Hepatocyte (in vitro differentiated cells): ENCODE results near the gene SLC39A13. TPM values are rescaled to one million over a fixed set of nuclear protein-coding genes. Genes with fewer than 3 reads are reported as not detected.

Experiments
- DNase-seq: peaks from one replicate; pipeline ENCODE4 v3.0.0-alpha.2; 2016; ENCODE audit warnings: low spot score
- H2AFZ ChIP-seq: fragments of 200-600 bp; sonication (generic); 2 replicates; pipeline ENCODE4 v1.6.0; 2016; ENCODE audit warnings: antibody characterized with exemption, mild to moderate bottlenecking
- H3K27ac ChIP-seq: fragments of 200-600 bp; sonication (generic); 2 replicates; pipeline ENCODE4 v1.5.1; 2016; ENCODE audit warnings: mild to moderate bottlenecking
- H3K27me3 ChIP-seq: fragments of 200-600 bp; sonication (generic); 2 replicates; pipeline ENCODE4 v1.6.1; 2016
- H3K36me3 ChIP-seq: fragments of 200-600 bp; sonication (generic); replicated peaks from 2 replicates; pipeline ENCODE4 v1.5.1; 2016; ENCODE audit warnings: low read depth; ENCODE audit not compliant: insufficient read depth
- H3K4me1 ChIP-seq: fragments of 200-600 bp; sonication (generic); 2 replicates; pipeline ENCODE4 v1.5.1; 2016; ENCODE audit warnings: mild to moderate bottlenecking, moderate library complexity; ENCODE audit not compliant: insufficient read depth
- H3K4me2 ChIP-seq: fragments of 200-600 bp; sonication (generic); 2 replicates; pipeline ENCODE4 v1.6.0; 2016
- H3K4me3 ChIP-seq: fragments of 200-600 bp; sonication (generic); 2 replicates; pipeline ENCODE4 v1.5.1; 2016; ENCODE audit warnings: mild to moderate bottlenecking
- H3K79me2 ChIP-seq: fragments of 200-600 bp; sonication (generic); 2 replicates; pipeline ENCODE4 v1.6.0; 2017; ENCODE audit warnings: mild to moderate bottlenecking
- H3K9me2 ChIP-seq: fragments of 200-600 bp; sonication (generic); replicated peaks from 2 replicates; pipeline ENCODE4 v1.6.0; 2017; ENCODE audit warnings: mild to moderate bottlenecking; ENCODE audit not compliant: insufficient read depth
- H3K9me3 ChIP-seq: fragments of 200-600 bp; sonication (generic); 2 replicates; pipeline ENCODE4 v1.5.1; 2016; ENCODE audit warnings: low read depth, mild to moderate bottlenecking
- H4K20me1 ChIP-seq: fragments of 200-600 bp; sonication (generic); 2 replicates; pipeline ENCODE4 v1.6.0; 2016; ENCODE audit warnings: mild to moderate bottlenecking; ENCODE audit not compliant: insufficient read depth, poor library complexity, severe bottlenecking
- EZH2 ChIP-seq: fragments of 200-600 bp; sonication (generic); IDR thresholded peaks from 2 replicates; pipeline ENCODE4 v1.6.1; 2016; ENCODE audit warnings: antibody characterized with exemption, mild to moderate bottlenecking, borderline replicate concordance
- EZH2phosphoT487 ChIP-seq: fragments of 200-600 bp; sonication (generic); IDR thresholded peaks from one replicate; pipeline ENCODE4 v1.6.1; 2018; ENCODE audit warnings: antibody characterized with exemption, mild to moderate bottlenecking, low read depth, moderate library complexity; ENCODE audit not compliant: unreplicated experiment, severe bottlenecking
- WGBS: methylation state at CpG from one replicate; pipeline ENCODE4 v1.1.6; 2016; ENCODE audit warnings: low lambda C conversion rate; ENCODE audit errors: missing lambda C conversion rate; 5-methylcytosine and 5-hydroxymethylcytosine counted together
- polyA plus RNA-seq: library from polyadenylated mRNA; unstranded; fragments of >200 nt; fragmentation: Nextera tagmentation; extraction: Ambion mirVana; gene quantifications from 2 replicates; pipeline ENCODE4 v1.2.1, GENCODE V29; 2016
- total RNA-seq: library from RNA; depleted of rRNA; stranded (reverse); fragments of >200 nt; gene quantifications from 2 replicates; pipeline ENCODE4 v1.2.3, GENCODE V29; 2014
- TF ChIP-seq, protein P1 (sequence below): fragments of 200-600 bp; sonication (generic); IDR thresholded peaks from 2 replicates; pipeline ENCODE4 v1.5.1; 2016; ENCODE audit warnings: antibody characterized with exemption, mild to moderate bottlenecking; ENCODE audit not compliant: poor library complexity

SLC39A13 gene
- total and polyA plus RNA-seq, 2 experiments from 2014 or later, result 72.3 to 118 TPM

DNA sequence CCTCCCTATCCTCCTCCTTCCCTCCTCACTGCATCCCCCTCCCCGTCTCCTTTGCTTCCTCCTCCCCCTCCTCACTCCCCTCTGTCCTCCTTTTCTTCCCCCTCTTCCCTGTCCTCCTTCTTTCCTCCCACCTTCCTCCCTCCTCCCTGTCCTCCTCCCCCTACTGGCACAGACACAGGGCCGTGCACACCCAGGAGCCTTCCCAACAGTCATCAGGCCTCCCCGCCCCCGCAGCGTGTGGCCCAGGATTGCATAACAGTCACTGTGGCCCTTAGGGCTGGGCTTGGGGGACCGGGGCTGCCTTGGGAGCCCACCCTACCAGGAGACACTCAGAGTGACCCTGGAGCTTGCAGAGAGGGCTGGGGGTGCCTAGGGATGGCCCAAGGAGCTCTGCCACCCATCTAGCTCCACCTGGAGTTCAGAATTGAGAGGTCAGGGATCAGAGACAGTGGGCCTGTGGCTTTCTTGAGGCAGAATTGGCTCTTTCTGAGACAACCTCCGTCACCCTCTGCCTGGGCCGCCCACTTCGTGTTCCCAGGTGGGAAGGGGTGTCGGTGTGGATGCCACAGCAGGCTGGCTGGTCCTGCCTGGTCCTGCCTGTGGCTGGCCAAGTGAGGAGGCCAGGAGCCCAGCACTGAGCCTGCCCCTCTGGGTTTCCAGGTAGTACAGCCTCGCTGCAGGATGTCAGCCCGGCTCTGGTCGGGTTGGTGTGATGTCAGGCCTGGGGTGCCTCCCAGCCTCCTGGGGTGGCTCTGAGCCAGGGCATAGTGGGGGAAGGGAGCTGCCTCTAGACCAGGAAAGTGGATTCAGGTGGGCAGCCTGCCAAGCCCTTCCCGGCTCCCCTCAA lies 31.6 kb upstream of the SLC39A13 start:
- Histone ChIP-seq H3K9me2 (no peaks in the 10 kb centered on the region), H3K36me3 (no peaks in the 10 kb centered on the region), H3K4me2 (no peak overlapping the region), H3K9me3 (no peaks in the 10 kb centered on the region), H4K20me1 (no peaks in the 10 kb centered on the region), H3K79me2 (no peaks in the 10 kb centered on the region), H3K4me3 (no peak overlapping the region), H3K4me1 (no peaks in the 10 kb centered on the region), H2AFZ (no peak overlapping the region), H3K27ac (no peak overlapping the region), H3K27me3 (no peaks in the 10 kb centered on the region)
- TF ChIP-seq EZH2phosphoT487, result no peak
- TF ChIP-seq, protein P1, sequence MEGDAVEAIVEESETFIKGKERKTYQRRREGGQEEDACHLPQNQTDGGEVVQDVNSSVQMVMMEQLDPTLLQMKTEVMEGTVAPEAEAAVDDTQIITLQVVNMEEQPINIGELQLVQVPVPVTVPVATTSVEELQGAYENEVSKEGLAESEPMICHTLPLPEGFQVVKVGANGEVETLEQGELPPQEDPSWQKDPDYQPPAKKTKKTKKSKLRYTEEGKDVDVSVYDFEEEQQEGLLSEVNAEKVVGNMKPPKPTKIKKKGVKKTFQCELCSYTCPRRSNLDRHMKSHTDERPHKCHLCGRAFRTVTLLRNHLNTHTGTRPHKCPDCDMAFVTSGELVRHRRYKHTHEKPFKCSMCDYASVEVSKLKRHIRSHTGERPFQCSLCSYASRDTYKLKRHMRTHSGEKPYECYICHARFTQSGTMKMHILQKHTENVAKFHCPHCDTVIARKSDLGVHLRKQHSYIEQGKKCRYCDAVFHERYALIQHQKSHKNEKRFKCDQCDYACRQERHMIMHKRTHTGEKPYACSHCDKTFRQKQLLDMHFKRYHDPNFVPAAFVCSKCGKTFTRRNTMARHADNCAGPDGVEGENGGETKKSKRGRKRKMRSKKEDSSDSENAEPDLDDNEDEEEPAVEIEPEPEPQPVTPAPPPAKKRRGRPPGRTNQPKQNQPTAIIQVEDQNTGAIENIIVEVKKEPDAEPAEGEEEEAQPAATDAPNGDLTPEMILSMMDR, result no peak
- TF ChIP-seq EZH2, result no peak
- WGBS, result 82% methylated on average over 13 of the region's 14 CpGs
- DNase-seq, result no peak

DNA sequence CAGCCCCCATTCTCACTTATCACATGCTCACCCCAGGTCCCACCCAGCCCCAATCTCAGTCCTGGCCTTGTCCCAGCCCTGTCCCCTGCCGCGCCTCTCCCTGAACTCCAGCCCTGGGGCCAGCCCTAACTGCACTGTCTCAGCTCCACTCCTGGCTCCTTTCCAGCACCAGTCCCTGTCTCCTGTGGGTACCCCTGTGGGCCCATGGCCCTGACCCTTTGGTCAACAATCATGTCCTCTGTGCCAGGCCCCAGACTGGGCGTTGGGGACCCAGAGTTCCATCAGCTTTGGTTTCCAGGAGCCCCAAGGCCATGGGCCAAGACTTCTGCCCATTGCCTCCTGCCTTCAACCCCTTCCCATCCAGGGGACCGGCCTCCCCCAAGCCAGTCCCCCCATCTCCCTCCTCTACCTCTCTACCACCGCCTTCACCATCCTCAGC lies 30.8 kb upstream of the SLC39A13 start:
- Histone ChIP-seq H3K27me3 (no peaks in the 10 kb centered on the region), H3K36me3 (no peaks in the 10 kb centered on the region), H3K4me3 (no peak overlapping the region), H3K27ac (no peak overlapping the region), H3K9me3 (no peaks in the 10 kb centered on the region), H3K9me2 (no peaks in the 10 kb centered on the region), H2AFZ (no peak overlapping the region), H3K4me2 (no peak overlapping the region), H3K79me2 (no peaks in the 10 kb centered on the region), H3K4me1 (no peaks in the 10 kb centered on the region), H4K20me1 (no peaks in the 10 kb centered on the region)
- WGBS, result 83% methylated on average over 3 of the region's 5 CpGs
- no peak for TF ChIP-seq EZH2phosphoT487
- no peak for TF ChIP-seq EZH2
- TF ChIP-seq, protein P1, result no peak
- peak; percentile 6 for DNase-seq

DNA sequence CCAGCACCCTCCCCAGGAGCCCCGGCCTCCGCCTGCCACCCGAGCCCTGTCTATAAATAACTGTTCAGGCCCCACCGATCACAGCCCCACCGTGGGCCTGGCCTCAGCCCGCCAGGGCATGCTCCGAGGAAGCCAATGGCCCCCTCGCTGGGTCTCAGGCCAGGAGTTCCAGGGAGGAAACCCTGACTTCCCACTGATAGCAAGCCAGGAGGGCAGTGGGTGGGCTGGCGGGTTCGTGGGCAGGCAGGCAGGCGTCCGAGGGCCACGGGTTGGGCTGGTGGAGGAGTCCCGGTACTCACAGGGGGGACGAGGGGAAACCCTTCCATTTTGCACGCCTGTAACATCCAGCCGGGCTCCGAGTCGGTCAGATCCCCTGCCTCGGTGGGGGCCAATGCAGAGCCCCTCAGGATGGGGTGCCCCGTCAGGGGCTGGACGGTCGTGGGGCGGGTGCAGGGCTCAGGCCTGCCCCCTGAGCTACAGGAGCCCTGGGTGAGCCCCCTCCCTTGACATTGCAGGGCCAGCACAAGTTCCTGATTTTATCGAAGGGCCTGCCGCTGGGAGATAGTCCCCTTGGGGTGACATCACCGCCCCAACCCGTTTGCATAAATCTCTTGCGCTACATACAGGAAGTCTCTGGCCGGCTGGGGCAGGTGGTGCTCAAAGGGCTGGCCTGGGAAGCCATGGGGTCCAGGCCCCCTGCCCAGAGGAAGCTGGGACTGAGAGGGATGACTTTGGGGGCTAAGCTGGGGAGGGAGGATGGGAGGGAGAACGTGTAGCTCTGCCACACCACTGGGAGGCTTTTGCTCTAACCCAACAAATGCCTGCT lies 30.2 kb upstream of the SLC39A13 start, which contains the start of gene SPI1:
SPI1 (minus strand) TSS at position 538 of the 826 bp plus-strand sequence; CDS start at position 344, 194 bp downstream.
- Histone ChIP-seq H3K27me3 (no peaks in the 10 kb centered on the region), H3K4me1 (no peaks in the 10 kb centered on the region), H4K20me1 (no peaks in the 10 kb centered on the region), H2AFZ (no peak within 1 kb of the TSS), H3K27ac (no peak within 1 kb of the TSS), H3K36me3 (no peaks in the 10 kb centered on the region), H3K9me3 (no peaks in the 10 kb centered on the region), H3K4me3 (no peak within 1 kb of the TSS), H3K4me2 (no peak within 1 kb of the TSS), H3K79me2 (no peaks in the 10 kb centered on the region), H3K9me2 (no peaks in the 10 kb centered on the region)
- WGBS, result 81% methylated on average over 29 of the region's 31 CpGs
- no peak for TF ChIP-seq EZH2phosphoT487
- TF ChIP-seq EZH2, result no peak
- TF ChIP-seq, protein P1, result no peak
- no peak for DNase-seq
